Measurements from ENCODE around the gene TMC5. TPM values are rescaled to one million over a fixed set of nuclear protein-coding genes. Genes with fewer than 3 reads are reported as not detected.

The TMC5 gene
- polyA plus RNA-seq, 1 donor from 2014 or later, result not detected

- Histone ChIP-seq H3K9ac (ENCODE audit: low read length) (no peak overlapping the region), H3K79me2 (replicated peaks; ENCODE audit: insufficient read depth, low read length) (no peaks in the 10 kb centered on the region), H3K9me2 (ENCODE audit: insufficient read depth, low read length) (no peaks in the 10 kb centered on the region), H3K4me2 (ENCODE audit: low read length) (no peak overlapping the region), H3K9me3 (ENCODE audit: low read length) (no peaks in the 10 kb centered on the region), H3K36me3 (ENCODE audit: insufficient read depth, low read length) (peaks cover 15% of the 10 kb centered on the region), H3K4me3 (ENCODE audit: low read length) (no peak overlapping the region), H3K27me3 (ENCODE audit: insufficient read depth, low read depth, low read length) (no peaks in the 10 kb centered on the region), H3K27ac (ENCODE audit: low read length) (no peak overlapping the region), H4K20me1 (ENCODE audit: insufficient read depth) (no peaks in the 10 kb centered on the region), H3F3A (ENCODE audit: insufficient read depth, low read length, poor library complexity, severe bottlenecking) (no peaks in the 10 kb centered on the region), H2AFZ (ENCODE audit: low read depth, low read length) (no peak overlapping the region)
- TF ChIP-seq TAF1 (IDR thresholded peaks at IDR 0.05; ENCODE audit: low read depth), result no peak
Observed at GRCh38 chr16:19507867-19508266, 90.2 kb downstream of the TMC5 start.

GRCh38 chr16:19512297-19512696 is 94.6 kb downstream of the TMC5 start:
- H3K4me3 ChIP-seq (ENCODE audit: low read length), result no peak overlapping the region
- H3K79me2 ChIP-seq (replicated peaks; ENCODE audit: insufficient read depth, low read length), result peaks cover 2% of the 10 kb centered on the region
- H3K36me3 ChIP-seq (ENCODE audit: insufficient read depth, low read length), result peaks cover 20% of the 10 kb centered on the region
- H3K9ac ChIP-seq (ENCODE audit: low read length), result no peak overlapping the region
- no peak overlapping the region for H3K4me2 ChIP-seq (ENCODE audit: low read length)
- no peak overlapping the region for H2AFZ ChIP-seq (ENCODE audit: low read depth, low read length)
- no peak for TF ChIP-seq SMC3 (conservative IDR thresholded peaks at IDR 0.05; ENCODE audit: poor library complexity)
- no peak for TF ChIP-seq RAD21 (conservative IDR thresholded peaks at IDR 0.05)
- no peak for TF ChIP-seq POLR2AphosphoS5 (IDR thresholded peaks at IDR 0.05)
- no peak for TF ChIP-seq EZH2 (IDR thresholded peaks at IDR 0.05; ENCODE audit: borderline replicate concordance, insufficient read depth, low read length, poor library complexity, severe bottlenecking)
- TF ChIP-seq TAF1 (IDR thresholded peaks at IDR 0.05; ENCODE audit: low read depth), result no peak
- no peak for TF ChIP-seq MXI1 (conservative IDR thresholded peaks at IDR 0.05; ENCODE audit: poor library complexity, severe bottlenecking)
- TF ChIP-seq, protein P1, sequence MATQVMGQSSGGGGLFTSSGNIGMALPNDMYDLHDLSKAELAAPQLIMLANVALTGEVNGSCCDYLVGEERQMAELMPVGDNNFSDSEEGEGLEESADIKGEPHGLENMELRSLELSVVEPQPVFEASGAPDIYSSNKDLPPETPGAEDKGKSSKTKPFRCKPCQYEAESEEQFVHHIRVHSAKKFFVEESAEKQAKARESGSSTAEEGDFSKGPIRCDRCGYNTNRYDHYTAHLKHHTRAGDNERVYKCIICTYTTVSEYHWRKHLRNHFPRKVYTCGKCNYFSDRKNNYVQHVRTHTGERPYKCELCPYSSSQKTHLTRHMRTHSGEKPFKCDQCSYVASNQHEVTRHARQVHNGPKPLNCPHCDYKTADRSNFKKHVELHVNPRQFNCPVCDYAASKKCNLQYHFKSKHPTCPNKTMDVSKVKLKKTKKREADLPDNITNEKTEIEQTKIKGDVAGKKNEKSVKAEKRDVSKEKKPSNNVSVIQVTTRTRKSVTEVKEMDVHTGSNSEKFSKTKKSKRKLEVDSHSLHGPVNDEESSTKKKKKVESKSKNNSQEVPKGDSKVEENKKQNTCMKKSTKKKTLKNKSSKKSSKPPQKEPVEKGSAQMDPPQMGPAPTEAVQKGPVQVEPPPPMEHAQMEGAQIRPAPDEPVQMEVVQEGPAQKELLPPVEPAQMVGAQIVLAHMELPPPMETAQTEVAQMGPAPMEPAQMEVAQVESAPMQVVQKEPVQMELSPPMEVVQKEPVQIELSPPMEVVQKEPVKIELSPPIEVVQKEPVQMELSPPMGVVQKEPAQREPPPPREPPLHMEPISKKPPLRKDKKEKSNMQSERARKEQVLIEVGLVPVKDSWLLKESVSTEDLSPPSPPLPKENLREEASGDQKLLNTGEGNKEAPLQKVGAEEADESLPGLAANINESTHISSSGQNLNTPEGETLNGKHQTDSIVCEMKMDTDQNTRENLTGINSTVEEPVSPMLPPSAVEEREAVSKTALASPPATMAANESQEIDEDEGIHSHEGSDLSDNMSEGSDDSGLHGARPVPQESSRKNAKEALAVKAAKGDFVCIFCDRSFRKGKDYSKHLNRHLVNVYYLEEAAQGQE (IDR thresholded peaks at IDR 0.05; ENCODE audit: borderline replicate concordance), result no peak
- H3K27me3 ChIP-seq (ENCODE audit: insufficient read depth, low read depth, low read length), result no peaks in the 10 kb centered on the region
- no peaks in the 10 kb centered on the region for H3K9me3 ChIP-seq (ENCODE audit: low read length)
- no peaks in the 10 kb centered on the region for H3K9me2 ChIP-seq (ENCODE audit: insufficient read depth, low read length)
- H3F3A ChIP-seq (ENCODE audit: insufficient read depth, low read length, poor library complexity, severe bottlenecking), result no peaks in the 10 kb centered on the region
- no peak overlapping the region for H3K27ac ChIP-seq (ENCODE audit: low read length)
- no peaks in the 10 kb centered on the region for H4K20me1 ChIP-seq (ENCODE audit: insufficient read depth)

GRCh38 chr16:19513377-19514053 is 95.8 kb downstream of the TMC5 start:
- H3K27me3 ChIP-seq (ENCODE audit: insufficient read depth, low read depth, low read length), result no peaks in the 10 kb centered on the region
- H3K9ac ChIP-seq (ENCODE audit: low read length), result no peak overlapping the region
- H3K9me3 ChIP-seq (ENCODE audit: low read length), result no peaks in the 10 kb centered on the region
- no peaks in the 10 kb centered on the region for H3F3A ChIP-seq (ENCODE audit: insufficient read depth, low read length, poor library complexity, severe bottlenecking)
- peaks cover 10% of the 10 kb centered on the region for H3K79me2 ChIP-seq (replicated peaks; ENCODE audit: insufficient read depth, low read length)
- TF ChIP-seq, protein P1 (IDR thresholded peaks at IDR 0.05; ENCODE audit: borderline replicate concordance), result no peak
- TF ChIP-seq POLR2AphosphoS5 (IDR thresholded peaks at IDR 0.05), result no peak
- TF ChIP-seq EZH2 (IDR thresholded peaks at IDR 0.05; ENCODE audit: borderline replicate concordance, insufficient read depth, low read length, poor library complexity, severe bottlenecking), result no peak
- no peak for TF ChIP-seq SMC3 (conservative IDR thresholded peaks at IDR 0.05; ENCODE audit: poor library complexity)
- TF ChIP-seq RAD21 (conservative IDR thresholded peaks at IDR 0.05), result no peak
- TF ChIP-seq TAF1 (IDR thresholded peaks at IDR 0.05; ENCODE audit: low read depth), result no peak
- TF ChIP-seq MXI1 (conservative IDR thresholded peaks at IDR 0.05; ENCODE audit: poor library complexity, severe bottlenecking), result no peak
- no peak for TF ChIP-seq EP300 (conservative IDR thresholded peaks at IDR 0.05; ENCODE audit: poor library complexity, severe bottlenecking)
- TF ChIP-seq, protein P2, sequence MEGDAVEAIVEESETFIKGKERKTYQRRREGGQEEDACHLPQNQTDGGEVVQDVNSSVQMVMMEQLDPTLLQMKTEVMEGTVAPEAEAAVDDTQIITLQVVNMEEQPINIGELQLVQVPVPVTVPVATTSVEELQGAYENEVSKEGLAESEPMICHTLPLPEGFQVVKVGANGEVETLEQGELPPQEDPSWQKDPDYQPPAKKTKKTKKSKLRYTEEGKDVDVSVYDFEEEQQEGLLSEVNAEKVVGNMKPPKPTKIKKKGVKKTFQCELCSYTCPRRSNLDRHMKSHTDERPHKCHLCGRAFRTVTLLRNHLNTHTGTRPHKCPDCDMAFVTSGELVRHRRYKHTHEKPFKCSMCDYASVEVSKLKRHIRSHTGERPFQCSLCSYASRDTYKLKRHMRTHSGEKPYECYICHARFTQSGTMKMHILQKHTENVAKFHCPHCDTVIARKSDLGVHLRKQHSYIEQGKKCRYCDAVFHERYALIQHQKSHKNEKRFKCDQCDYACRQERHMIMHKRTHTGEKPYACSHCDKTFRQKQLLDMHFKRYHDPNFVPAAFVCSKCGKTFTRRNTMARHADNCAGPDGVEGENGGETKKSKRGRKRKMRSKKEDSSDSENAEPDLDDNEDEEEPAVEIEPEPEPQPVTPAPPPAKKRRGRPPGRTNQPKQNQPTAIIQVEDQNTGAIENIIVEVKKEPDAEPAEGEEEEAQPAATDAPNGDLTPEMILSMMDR (IDR thresholded peaks at IDR 0.05; ENCODE audit: poor library complexity, severe bottlenecking), result no peak
- no peak overlapping the region for H2AFZ ChIP-seq (ENCODE audit: low read depth, low read length)
- H3K9me2 ChIP-seq (ENCODE audit: insufficient read depth, low read length), result no peaks in the 10 kb centered on the region
- no peaks in the 10 kb centered on the region for H4K20me1 ChIP-seq (ENCODE audit: insufficient read depth)
- H3K36me3 ChIP-seq (ENCODE audit: insufficient read depth, low read length), result peaks cover 20% of the 10 kb centered on the region
- no peak overlapping the region for H3K4me3 ChIP-seq (ENCODE audit: low read length)
- H3K4me2 ChIP-seq (ENCODE audit: low read length), result no peak overlapping the region
- H3K27ac ChIP-seq (ENCODE audit: low read length), result no peak overlapping the region
